SHP77 treated with DMSO at 0.1 percent for 48 hours (cell line): ENCODE data around the gene ZNF618.
A peak's percentile ranks its signal among the peaks of the same experiment; 100 is the strongest.

ENCODE experiments used
- DNase-seq: peaks from one replicate; lab custom pipeline; 2025; lab: John Stamatoyannopoulos, UW

Gene ZNF618

GRCh38 chr9:114046237-114046755, 170.2 kb downstream of the ZNF618 start:
- no peak for DNase-seq

- no peak for DNase-seq
Observed at GRCh38 chr9:114046875-114047274, 170.8 kb downstream of the ZNF618 start.

GRCh38 chr9:114047717-114048116, 171.6 kb downstream of the ZNF618 start:
- DNase-seq = peak; percentile 3

GRCh38 chr9:114048533-114049415, 172.7 kb downstream of the ZNF618 start:
- DNase-seq = no peak

GRCh38 chr9:114049441-114050225, 173.5 kb downstream of the ZNF618 start:
- no peak for DNase-seq

- no peak for DNase-seq
Observed at GRCh38 chr9:114050226-114050568, 174.1 kb downstream of the ZNF618 start.

- no peak for DNase-seq
Observed at GRCh38 chr9:114050646-114051045, 174.5 kb downstream of the ZNF618 start.

- no peak for DNase-seq
Observed at GRCh38 chr9:114051281-114051680, 175.2 kb downstream of the ZNF618 start.

- DNase-seq = no peak
Observed at GRCh38 chr9:114051706-114052105, 175.6 kb downstream of the ZNF618 start.

GRCh38 chr9:114053246-114054005, 177.3 kb downstream of the ZNF618 start:
- no peak for DNase-seq

- no peak for DNase-seq
Observed at GRCh38 chr9:114054191-114054690, 178.1 kb downstream of the ZNF618 start.

GRCh38 chr9:114055061-114055460, 179.0 kb downstream of the ZNF618 start:
- DNase-seq = no peak

- no peak for DNase-seq
Observed at GRCh38 chr9:114055894-114056293, 179.8 kb downstream of the ZNF618 start.

GRCh38 chr9:114056527-114056926, 180.4 kb downstream of the ZNF618 start:
- no peak for DNase-seq

GRCh38 chr9:114057161-114057885, 181.2 kb downstream of the ZNF618 start:
- DNase-seq = no peak

- DNase-seq = no peak
Observed at GRCh38 chr9:114058688-114059046, 182.6 kb downstream of the ZNF618 start.

GRCh38 chr9:114059047-114059803, 183.1 kb downstream of the ZNF618 start:
- DNase-seq = no peak

GRCh38 chr9:114060070-114060469, 184.0 kb downstream of the ZNF618 start:
- no peak for DNase-seq

- DNase-seq = no peak
Observed at GRCh38 chr9:114060711-114061110, 184.6 kb downstream of the ZNF618 start.

GRCh38 chr9:114061292-114061691, 185.2 kb downstream of the ZNF618 start:
- DNase-seq = no peak
